HL-60 (cell line): ENCODE results near the gene SPCS2.

ENCODE experiments used
- DNase-seq, 2 experiments: peaks; one replicate each; pipeline ENCODE4 v3.0.0-alpha.2; 2010 to 2020; ENCODE audit warnings: low read depth in 1 of 2, low spot score in 1 of 2
- H3K27ac ChIP-seq: fragments of 250-450 bp; sonication (Bioruptor Pico); replicated peaks from 2 replicates; pipeline ENCODE4 v1.5.1; 2020; ENCODE audit warnings: mild to moderate bottlenecking, moderate library complexity
- H3K27me3 ChIP-seq: fragments of 250-450 bp; sonication (Bioruptor Pico); 2 replicates; pipeline ENCODE4 v1.5.1; 2021; ENCODE audit warnings: mild to moderate bottlenecking, moderate library complexity; ENCODE audit not compliant: insufficient read depth, poor library complexity, severe bottlenecking
- H3K4me3 ChIP-seq: replicated peaks from 2 replicates; pipeline ENCODE4 v1.5.1; 2011; ENCODE audit warnings: mild to moderate bottlenecking, control low read depth, low read length; ENCODE audit not compliant: insufficient read depth
- GABPA ChIP-seq: IDR thresholded peaks from 2 replicates; pipeline ENCODE4 v1.6.1; 2012; ENCODE audit warnings: low read depth
- POLR2AphosphoS5 ChIP-seq: IDR thresholded peaks from 2 replicates; pipeline ENCODE4 v1.6.1; 2012; ENCODE audit warnings: low read depth
- SPI1 ChIP-seq: IDR thresholded peaks from 2 replicates; pipeline ENCODE4 v1.6.1; 2012; ENCODE audit warnings: low read depth, mild to moderate bottlenecking, borderline replicate concordance
- TF ChIP-seq, protein P1 (sequence below): IDR thresholded peaks from one replicate; pipeline ENCODE4 v1.5.1; 2011; ENCODE audit warnings: low read length, control low read depth, inconsistent platforms; ENCODE audit not compliant: insufficient read depth
- TF ChIP-seq, protein P2 (sequence below): IDR thresholded peaks from 2 replicates; pipeline ENCODE4 v1.6.1; 2012; ENCODE audit warnings: low read depth; ENCODE audit not compliant: insufficient replicate concordance

Gene SPCS2

GRCh38 chr11:74925281-74925680 lies 23.8 kb upstream of the SPCS2 start:
- no peak overlapping the region for H3K27ac ChIP-seq
- no peaks in the 10 kb centered on the region for H3K27me3 ChIP-seq
- TF ChIP-seq POLR2AphosphoS5 (no peak), SPI1 (no peak), GABPA (no peak)
- TF ChIP-seq, protein P1, sequence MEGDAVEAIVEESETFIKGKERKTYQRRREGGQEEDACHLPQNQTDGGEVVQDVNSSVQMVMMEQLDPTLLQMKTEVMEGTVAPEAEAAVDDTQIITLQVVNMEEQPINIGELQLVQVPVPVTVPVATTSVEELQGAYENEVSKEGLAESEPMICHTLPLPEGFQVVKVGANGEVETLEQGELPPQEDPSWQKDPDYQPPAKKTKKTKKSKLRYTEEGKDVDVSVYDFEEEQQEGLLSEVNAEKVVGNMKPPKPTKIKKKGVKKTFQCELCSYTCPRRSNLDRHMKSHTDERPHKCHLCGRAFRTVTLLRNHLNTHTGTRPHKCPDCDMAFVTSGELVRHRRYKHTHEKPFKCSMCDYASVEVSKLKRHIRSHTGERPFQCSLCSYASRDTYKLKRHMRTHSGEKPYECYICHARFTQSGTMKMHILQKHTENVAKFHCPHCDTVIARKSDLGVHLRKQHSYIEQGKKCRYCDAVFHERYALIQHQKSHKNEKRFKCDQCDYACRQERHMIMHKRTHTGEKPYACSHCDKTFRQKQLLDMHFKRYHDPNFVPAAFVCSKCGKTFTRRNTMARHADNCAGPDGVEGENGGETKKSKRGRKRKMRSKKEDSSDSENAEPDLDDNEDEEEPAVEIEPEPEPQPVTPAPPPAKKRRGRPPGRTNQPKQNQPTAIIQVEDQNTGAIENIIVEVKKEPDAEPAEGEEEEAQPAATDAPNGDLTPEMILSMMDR: no peak
- TF ChIP-seq, protein P2, sequence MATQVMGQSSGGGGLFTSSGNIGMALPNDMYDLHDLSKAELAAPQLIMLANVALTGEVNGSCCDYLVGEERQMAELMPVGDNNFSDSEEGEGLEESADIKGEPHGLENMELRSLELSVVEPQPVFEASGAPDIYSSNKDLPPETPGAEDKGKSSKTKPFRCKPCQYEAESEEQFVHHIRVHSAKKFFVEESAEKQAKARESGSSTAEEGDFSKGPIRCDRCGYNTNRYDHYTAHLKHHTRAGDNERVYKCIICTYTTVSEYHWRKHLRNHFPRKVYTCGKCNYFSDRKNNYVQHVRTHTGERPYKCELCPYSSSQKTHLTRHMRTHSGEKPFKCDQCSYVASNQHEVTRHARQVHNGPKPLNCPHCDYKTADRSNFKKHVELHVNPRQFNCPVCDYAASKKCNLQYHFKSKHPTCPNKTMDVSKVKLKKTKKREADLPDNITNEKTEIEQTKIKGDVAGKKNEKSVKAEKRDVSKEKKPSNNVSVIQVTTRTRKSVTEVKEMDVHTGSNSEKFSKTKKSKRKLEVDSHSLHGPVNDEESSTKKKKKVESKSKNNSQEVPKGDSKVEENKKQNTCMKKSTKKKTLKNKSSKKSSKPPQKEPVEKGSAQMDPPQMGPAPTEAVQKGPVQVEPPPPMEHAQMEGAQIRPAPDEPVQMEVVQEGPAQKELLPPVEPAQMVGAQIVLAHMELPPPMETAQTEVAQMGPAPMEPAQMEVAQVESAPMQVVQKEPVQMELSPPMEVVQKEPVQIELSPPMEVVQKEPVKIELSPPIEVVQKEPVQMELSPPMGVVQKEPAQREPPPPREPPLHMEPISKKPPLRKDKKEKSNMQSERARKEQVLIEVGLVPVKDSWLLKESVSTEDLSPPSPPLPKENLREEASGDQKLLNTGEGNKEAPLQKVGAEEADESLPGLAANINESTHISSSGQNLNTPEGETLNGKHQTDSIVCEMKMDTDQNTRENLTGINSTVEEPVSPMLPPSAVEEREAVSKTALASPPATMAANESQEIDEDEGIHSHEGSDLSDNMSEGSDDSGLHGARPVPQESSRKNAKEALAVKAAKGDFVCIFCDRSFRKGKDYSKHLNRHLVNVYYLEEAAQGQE: no peak
- H3K4me3 ChIP-seq: no peak overlapping the region
- DNase-seq: no peak

GRCh38 chr11:74926304-74927030 lies 22.6 kb upstream of the SPCS2 start:
- DNase-seq: no peak
- TF ChIP-seq POLR2AphosphoS5 (no peak), GABPA (no peak)
- TF ChIP-seq, protein P2: no peak
- TF ChIP-seq, protein P1: no peak
- Histone ChIP-seq H3K4me3 (no peak overlapping the region), H3K27me3 (no peaks in the 10 kb centered on the region), H3K27ac (no peak overlapping the region)

DNA sequence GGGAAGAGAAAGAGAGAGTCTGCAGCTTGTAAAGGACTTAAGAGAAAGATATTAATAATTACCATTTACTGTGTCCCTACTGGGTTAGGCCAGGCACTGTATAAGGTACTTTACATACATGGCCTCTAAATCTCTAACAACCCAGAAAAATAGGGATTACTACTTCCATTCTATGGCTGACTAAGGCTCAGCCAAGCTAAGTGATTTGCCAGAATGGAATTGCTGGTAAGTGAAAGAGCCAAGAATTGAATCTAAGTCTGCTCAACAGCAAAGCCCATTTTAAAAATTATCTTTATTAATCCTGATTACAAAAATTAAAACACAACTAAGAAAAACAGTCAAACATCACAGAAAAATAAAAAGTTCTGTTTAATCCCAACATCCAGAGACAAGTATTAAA lies 21.6 kb upstream of the SPCS2 start:
- Histone ChIP-seq H3K4me3 (no peak overlapping the region), H3K27ac (no peak overlapping the region), H3K27me3 (no peaks in the 10 kb centered on the region)
- TF ChIP-seq POLR2AphosphoS5 (no peak), SPI1 (no peak)
- TF ChIP-seq, protein P2: no peak
- TF ChIP-seq, protein P1: no peak
- no peak for DNase-seq
